Measurements from ENCODE around the gene SYNDIG1.

SYNDIG1 gene

DNA sequence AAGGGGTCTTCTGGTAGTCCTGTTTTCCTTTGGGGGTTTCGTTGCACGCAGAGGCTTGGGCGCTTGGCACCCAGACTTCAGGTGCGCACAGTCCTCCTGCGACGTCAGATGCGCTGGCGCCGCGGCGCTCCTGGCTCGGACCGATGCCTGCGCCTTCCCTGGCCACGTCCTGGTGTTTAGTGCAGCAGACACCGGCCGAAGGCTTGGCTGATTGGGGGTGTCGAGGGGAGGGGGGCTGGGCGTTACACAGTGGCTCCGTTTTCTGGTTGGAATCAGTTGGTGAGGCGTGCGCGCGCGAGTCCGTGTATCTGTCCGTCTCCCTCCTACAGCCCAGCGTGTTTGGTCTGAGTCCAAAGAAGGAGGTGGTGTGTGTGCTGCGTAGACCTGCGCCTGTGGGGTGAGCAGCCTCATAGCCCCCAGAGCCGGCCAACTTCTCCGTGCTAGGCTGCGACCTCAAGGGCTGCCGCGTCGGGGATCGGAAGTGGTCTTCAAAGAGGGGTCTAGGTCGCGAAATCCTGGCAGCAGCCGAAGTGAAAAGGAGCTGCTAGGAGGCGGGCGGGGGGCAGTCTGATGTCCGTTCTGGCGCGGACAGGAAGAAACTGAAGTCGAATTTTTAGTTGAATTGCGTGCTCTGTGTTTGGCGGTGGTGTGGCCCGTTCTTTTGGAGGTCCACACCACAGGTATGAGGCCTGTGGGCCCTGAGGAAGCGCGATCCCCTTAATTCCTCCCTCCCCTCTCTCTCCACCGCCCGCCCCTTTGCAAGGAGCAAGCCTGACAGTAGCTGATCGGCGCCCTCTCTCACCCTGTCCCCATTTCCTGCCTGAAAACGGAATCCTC is 1.5 kb downstream of the SYNDIG1 start:
- no peak for DNase-seq (ENCODE audit: low read depth in 4 of 4, low spot score in 1 of 4)

DNA sequence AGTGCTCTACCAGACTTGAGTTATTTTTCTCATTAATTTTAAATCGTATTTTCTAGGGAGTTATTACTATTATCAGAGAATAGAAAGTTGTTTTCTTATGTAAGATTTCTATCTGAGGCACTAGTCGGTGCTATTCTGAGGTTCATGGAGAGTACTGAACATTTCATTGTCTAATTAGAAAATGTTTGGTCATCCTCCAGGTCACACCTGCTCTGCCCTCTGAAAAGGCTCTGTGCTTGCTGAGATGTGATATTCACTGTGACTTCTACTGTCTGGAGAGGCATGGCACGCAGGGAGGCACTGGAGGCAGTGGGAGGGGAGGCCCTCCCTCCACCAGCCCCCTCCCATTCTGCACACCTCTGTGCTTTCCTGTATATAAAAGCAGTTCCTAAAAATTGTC is 3.0 kb downstream of the SYNDIG1 start:
- DNase-seq (ENCODE audit: low read depth in 4 of 4, low spot score in 1 of 4): no peak

DNA sequence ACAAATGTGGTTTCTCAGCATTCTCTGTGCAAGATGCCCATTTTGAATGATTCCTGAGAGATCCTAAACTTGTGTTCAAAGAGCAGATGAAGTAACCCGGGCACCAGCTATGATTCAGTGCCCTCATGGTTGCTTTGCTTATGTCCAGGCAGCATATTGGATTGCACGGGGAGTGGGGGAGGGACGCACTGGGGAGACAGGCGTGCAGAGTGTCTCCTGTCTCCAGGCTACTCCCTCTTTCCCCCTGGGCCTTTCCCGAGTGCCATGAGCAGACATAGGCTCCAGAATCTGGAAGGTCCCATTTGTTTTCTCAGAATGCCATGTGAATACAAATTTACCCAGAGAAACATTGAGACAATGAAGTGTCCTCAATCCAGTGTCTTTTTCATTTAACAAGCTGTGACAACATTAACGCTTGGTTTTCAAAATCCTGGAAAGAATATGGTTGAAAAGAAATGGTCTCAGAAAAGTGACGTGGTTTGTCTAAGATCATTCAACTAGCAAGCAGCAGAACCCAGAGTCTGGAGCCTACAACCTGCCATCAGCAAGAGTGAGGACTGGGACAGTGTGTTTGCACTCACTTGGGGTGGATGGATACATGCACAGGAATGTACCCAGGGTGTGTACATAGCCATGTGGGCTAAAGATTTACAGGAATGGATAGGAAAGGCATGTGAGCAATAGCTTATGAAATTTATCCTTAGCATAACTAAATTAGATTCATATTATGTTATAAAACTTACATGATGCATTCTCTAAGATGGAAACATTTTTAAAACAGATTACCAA is 4.2 kb downstream of the SYNDIG1 start:
- no peak for DNase-seq (ENCODE audit: low read depth in 4 of 4, low spot score in 1 of 4)

- no peak for DNase-seq (ENCODE audit: low read depth in 4 of 4, low spot score in 1 of 4)
These were observed 8.6 kb downstream of the SYNDIG1 start for GRCh38 chr20:24477831-24478547.

DNA sequence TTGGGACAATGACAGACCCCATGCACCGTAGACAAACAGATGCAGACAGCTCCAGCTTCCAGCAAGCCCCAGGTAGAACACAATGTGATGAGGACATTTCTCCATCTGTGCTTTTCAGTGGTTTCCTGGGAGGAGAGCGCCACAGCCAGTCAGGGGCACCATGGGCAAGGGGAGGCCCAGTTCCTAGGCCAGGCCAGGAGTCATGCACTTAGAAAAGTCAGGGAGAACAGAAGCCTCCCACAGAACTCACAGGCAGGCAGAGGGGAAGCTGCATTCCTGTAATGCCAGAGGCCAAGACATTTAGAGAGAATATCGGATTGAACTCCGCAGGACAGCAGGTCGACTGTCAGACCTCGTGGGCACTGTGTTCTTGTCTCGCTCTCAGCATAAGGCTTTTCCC is 9.2 kb downstream of the SYNDIG1 start:
- no peak for DNase-seq (ENCODE audit: low read depth in 4 of 4, low spot score in 1 of 4)

GRCh38 chr20:24479106-24479505 is 9.7 kb downstream of the SYNDIG1 start:
- no peak for DNase-seq (ENCODE audit: low read depth in 4 of 4, low spot score in 1 of 4)

DNA sequence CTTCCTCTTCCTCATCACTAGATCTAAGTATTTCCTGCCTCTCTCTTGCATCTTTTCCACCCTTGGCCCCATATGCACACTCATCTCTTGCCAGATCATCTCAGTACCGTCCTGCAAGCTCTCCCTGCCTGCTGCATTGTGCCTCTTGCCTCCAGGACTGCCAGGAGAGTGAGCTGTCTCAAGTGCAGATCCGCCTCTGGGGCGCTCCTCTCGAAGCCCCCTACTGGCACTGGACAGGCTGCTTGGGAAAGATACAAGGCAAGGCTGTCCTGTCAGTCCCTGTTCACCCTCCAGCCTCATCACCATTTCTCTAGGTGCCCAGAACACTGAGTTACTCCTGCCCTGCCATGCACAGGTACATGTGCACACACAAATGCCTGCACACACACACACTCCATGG is 10.2 kb downstream of the SYNDIG1 start:
- no peak for DNase-seq (ENCODE audit: low read depth in 4 of 4, low spot score in 1 of 4)

GRCh38 chr20:24480509-24480908 is 11.1 kb downstream of the SYNDIG1 start:
- no peak for DNase-seq (ENCODE audit: low read depth in 4 of 4, low spot score in 1 of 4)

- no peak for DNase-seq (ENCODE audit: low read depth in 4 of 4, low spot score in 1 of 4)
These were observed 11.7 kb downstream of the SYNDIG1 start for GRCh38 chr20:24481173-24481572.

DNA sequence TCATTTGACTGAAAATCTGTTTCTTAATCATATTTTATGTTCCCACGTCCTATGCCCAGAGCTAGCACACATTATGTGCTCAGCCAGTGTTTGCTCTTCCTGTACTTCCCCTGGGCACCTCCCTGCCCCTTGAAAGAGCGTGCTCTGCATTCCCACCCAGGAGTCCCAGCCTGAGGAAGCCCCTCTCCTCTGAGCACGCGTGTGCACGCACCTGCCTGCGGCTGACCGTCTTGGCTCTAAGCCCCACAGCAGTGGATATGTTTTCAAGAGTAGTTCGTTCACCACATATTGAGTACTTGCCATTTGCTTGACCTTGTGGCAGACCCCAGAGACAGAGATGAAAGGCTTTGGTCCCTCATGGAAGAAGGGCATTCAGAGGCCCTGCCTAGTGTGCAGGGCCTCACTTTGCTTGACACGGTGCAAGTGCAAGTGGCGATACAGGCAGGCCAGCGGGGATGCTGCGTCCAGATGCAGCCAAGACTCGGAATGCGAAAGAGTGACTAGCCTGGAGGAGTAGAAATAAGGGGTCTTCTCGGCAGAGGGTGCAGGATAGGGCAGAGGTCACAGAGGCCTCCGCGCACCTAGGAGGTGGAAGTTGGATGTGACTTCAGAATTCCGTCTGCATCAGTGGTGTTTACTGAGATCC is 14.1 kb downstream of the SYNDIG1 start:
- no peak for DNase-seq (ENCODE audit: low read depth in 4 of 4, low spot score in 1 of 4)

DNA sequence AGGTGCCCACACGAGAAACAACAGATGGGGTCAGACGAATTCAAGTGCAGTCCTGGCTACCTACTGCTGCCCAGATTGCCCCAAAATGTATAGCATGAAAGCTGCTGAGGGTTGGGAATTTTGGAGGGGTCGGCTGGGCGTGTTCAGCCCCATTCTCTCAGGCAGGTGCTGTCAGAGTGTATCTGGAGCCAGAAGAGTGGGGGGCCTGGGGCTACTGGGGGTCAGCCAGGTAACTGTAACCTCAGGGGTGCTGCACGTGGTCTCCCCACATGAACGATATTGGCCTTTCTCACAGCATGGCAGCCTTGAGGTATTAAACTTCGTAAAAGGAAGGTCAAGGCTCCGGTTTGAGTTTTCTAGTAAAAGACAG is 14.6 kb downstream of the SYNDIG1 start:
- DNase-seq (ENCODE audit: low read depth in 4 of 4, low spot score in 1 of 4): no peak

- no peak for DNase-seq (ENCODE audit: low read depth in 4 of 4, low spot score in 1 of 4)
These were observed 16.6 kb downstream of the SYNDIG1 start for GRCh38 chr20:24485981-24486380.

- DNase-seq (ENCODE audit: low read depth in 4 of 4, low spot score in 1 of 4): no peak
These were observed 17.8 kb downstream of the SYNDIG1 start for GRCh38 chr20:24487240-24487639.

- DNase-seq (ENCODE audit: low read depth in 4 of 4, low spot score in 1 of 4): no peak
These were observed 18.2 kb downstream of the SYNDIG1 start for GRCh38 chr20:24487648-24488047.

- no peak for DNase-seq (ENCODE audit: low read depth in 4 of 4, low spot score in 1 of 4)
These were observed 18.8 kb downstream of the SYNDIG1 start for GRCh38 chr20:24488064-24488799.

DNA sequence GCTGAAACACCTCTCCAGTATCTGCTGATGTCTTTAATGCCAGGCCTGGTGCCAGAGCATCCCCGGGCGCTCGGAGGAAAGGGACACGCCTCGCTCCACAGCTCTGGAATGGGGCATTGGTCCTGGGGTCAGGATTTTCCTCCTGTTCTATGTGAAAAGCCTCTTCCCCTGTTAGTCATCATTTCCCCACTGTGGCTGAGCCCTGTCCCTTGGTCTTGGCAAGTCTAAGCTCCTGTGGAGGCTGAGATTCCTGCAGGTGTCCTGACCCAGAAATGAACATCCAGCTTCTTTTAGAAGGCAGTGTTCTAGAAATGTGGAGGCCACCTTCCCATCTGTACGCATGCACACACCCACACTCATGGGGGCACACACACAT is 19.4 kb downstream of the SYNDIG1 start:
- DNase-seq (ENCODE audit: low read depth in 4 of 4, low spot score in 1 of 4): no peak

DNA sequence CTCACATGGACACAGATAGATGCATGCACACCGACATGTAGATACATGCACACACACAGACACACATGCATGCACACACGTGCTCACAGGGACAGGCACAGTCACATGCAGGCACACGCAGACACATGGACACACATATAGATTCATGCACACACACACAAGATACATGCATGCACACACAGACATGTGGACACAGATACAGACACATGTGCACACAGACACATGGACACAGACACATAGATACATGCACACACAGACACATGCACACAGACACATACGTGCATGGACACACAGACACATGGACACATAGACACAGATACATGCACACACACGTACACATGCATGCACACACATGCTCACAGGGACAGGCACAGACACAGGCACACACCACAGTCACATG is 19.8 kb downstream of the SYNDIG1 start:
- no peak for DNase-seq (ENCODE audit: low read depth in 4 of 4, low spot score in 1 of 4)

- DNase-seq (ENCODE audit: low read depth in 4 of 4, low spot score in 1 of 4): no peak
These were observed 20.3 kb downstream of the SYNDIG1 start for GRCh38 chr20:24489631-24490260.

GRCh38 chr20:24490598-24490997 is 21.2 kb downstream of the SYNDIG1 start:
- no peak for DNase-seq (ENCODE audit: low read depth in 4 of 4, low spot score in 1 of 4)

DNA sequence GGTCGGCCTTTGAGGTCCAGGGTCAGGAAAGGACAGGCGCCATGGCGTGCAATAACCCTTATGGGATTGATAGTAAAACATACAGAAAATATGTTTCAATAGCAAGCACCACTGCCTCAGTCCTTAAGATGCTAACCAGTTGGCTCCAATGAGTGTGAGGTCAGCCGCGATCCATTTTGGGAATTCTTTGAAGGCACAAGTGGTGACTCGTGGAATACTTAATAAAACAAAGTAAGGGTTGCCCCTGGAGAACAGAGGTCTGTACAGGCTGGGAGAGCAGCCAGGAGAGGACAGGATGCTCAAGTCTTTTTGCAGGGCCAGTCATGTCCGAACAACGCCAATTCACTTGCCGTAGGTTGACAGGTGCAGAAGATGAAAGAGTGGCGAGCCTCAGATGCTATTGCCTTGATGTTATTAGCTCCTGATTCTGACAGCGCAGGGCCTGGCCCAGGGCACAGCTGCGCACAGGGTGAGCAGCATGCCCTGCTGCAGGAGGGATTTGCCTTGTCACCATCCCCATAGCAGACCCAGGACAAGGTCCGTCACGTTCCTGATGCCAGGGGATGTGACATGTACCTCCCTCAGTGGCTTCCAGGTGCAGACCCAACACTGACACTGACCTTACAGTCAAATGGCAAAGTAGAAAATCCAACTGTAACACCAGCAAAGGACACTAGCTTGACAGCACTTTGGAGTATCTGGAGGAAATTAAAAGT is 21.8 kb downstream of the SYNDIG1 start:
- DNase-seq (ENCODE audit: low read depth in 4 of 4, low spot score in 1 of 4): no peak

Data from stimulated activated CD4-positive, alpha-beta T cell treated with anti-CD3 and anti-CD28 coated beads, Interleukin-1b, Interleukin-23, amount 100 ng/mL, for 24 hours (primary cell).